SK-N-SH treated with all-trans-retinoic acid at 6 μM for 48 hours (cell line): ENCODE data around the gene GLP1R.

ENCODE experiments used
- ARNTL ChIP-seq: fragments of 450-650 bp; formaldehyde crosslinking; IDR thresholded peaks from 2 replicates; pipeline ENCODE4 v1.5.0; 2020; ENCODE audit warnings: low read depth, mild to moderate bottlenecking, moderate library complexity, borderline replicate concordance
- ESRRG ChIP-seq: fragments of 250-450 bp; sonication (Bioruptor Pico); IDR thresholded peaks from 2 replicates; pipeline ENCODE4 v1.6.1; 2021; ENCODE audit warnings: mild to moderate bottlenecking
- RARB ChIP-seq: fragments of 250-450 bp; sonication (Bioruptor Pico); IDR thresholded peaks from 2 replicates; pipeline ENCODE4 v1.8.0; 2021; ENCODE audit warnings: mild to moderate bottlenecking, moderate library complexity
- SNAI2 ChIP-seq: fragments of 250-450 bp; sonication (Bioruptor Pico); IDR thresholded peaks from 2 replicates; pipeline ENCODE4 v1.5.0; 2020; ENCODE audit warnings: mild to moderate bottlenecking, moderate library complexity
- TOX ChIP-seq: fragments of 250-450 bp; sonication (Bioruptor Pico); IDR thresholded peaks from 2 replicates; pipeline ENCODE4 v1.8.0; 2021; ENCODE audit warnings: mild to moderate bottlenecking, moderate library complexity, borderline replicate concordance
- ZC3H10 ChIP-seq: fragments of 250-450 bp; sonication (Bioruptor Pico); IDR thresholded peaks from 2 replicates; pipeline ENCODE4 v1.5.1; 2021; ENCODE audit warnings: mild to moderate bottlenecking, moderate library complexity
- ZNF565 ChIP-seq: fragments of 450-650 bp; formaldehyde crosslinking; conservative IDR thresholded peaks from 2 replicates; pipeline ENCODE4 v1.5.0; 2020; ENCODE audit warnings: low read depth, mild to moderate bottlenecking, moderate library complexity
- TF ChIP-seq, protein P1 (sequence below): fragments of 250-450 bp; sonication (Bioruptor Pico); IDR thresholded peaks from 2 replicates; pipeline ENCODE4 v1.5.1; 2020; ENCODE audit warnings: low read depth, mild to moderate bottlenecking, moderate library complexity

DNA sequence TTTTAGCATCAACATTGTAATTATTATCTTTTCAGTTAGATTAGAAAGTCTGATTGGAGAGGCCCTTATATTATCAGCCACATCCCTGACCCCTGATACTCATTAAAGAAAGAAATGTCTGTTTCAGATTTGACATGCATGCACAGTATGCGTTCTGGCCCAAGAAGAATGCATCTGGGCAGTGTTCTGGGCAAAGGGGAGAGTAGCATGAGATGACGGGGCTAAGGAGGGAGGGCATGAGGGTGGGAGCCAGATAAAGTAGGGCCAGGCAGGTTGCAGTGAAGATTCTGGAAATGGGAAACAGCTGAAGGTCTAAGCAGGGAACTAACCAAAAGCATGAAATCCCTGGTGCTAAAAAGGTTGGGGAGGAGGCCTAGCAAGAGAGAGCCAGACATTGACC lies 59.1 kb downstream of the GLP1R start:
- TF ChIP-seq RARB (CRISPR knock-in tag): no peak
- TF ChIP-seq ARNTL (CRISPR knock-in tag): no peak
- TF ChIP-seq ESRRG (CRISPR knock-in tag): no peak
- no peak for TF ChIP-seq SNAI2 (CRISPR knock-in tag)
- no peak for TF ChIP-seq TOX (CRISPR knock-in tag)
- TF ChIP-seq ZC3H10 (CRISPR knock-in tag): no peak
- TF ChIP-seq, protein P1, sequence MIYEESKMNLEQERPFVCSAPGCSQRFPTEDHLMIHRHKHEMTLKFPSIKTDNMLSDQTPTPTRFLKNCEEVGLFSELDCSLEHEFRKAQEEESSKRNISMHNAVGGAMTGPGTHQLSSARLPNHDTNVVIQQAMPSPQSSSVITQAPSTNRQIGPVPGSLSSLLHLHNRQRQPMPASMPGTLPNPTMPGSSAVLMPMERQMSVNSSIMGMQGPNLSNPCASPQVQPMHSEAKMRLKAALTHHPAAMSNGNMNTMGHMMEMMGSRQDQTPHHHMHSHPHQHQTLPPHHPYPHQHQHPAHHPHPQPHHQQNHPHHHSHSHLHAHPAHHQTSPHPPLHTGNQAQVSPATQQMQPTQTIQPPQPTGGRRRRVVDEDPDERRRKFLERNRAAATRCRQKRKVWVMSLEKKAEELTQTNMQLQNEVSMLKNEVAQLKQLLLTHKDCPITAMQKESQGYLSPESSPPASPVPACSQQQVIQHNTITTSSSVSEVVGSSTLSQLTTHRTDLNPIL: no peak
- no peak for TF ChIP-seq ZNF565 (CRISPR knock-in tag)
